ENCODE results near the gene C2CD4B.

The C2CD4B gene

GRCh38 chr15:62118520-62119226 lies 46.4 kb downstream of the C2CD4B start:
- DNase-seq: no peak

DNA sequence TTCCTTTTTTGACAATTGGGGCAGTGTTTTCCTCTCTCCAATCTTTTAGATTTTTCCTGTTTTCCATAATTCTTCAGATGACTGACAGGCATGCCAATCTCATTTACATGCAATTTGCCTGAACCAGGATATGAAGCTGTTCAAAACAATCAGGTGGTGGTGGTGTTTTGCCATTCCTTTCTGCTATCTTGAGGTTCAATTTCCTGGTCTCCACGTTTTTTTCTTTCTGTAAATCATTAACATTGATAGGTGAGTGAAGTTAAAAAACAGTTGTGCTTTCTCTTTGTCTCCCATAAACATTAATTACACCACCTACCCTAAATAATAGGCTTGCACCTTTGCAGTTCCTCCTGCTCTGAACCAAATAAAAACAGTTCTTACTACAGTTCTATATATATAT lies 49.2 kb downstream of the C2CD4B start:
- DNase-seq: no peak

Data from NCI-H1930 (cell line).